ENCODE measurements around the gene LMO1.

LMO1 gene

DNA sequence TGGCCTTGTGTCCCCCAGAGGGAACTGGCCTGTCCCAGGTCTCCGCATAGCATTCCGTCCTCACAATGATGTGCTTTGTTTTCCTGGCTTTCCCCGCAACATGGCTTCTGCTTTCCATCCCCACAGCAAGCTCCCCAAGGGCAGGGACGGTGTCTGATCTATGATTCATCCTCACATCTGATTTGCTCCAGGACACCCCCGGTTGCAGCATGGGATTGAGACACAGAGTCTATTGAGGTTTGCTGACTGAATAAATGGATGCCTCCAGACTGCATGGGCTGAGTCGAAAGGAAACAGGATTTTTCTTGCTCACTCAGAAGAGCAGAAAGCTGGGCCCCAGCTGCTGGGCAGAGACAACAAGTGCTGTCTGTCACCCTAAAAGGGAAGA, 40.2 kb downstream of the LMO1 start:
- DNase-seq = peak; percentile 23 to 24
- Histone ChIP-seq H2BK12ac (ENCODE audit: low read length) (peak overlapping the region; percentile 72), H3K14ac (ENCODE audit: low read length) (peak overlapping the region; percentile 67), H3K79me1 (ENCODE audit: low read length) (peaks cover 45% of the 10 kb centered on the region), H3K79me2 (ENCODE audit: control insufficient read depth, insufficient read depth, low read length, poor library complexity) (peaks cover 4% of the 10 kb centered on the region), H4K91ac (ENCODE audit: low read depth, low read length) (peak overlapping the region; percentile 95), H4K12ac (ENCODE audit: low read depth, low read length) (no peak overlapping the region), H3K4me3 (ENCODE audit: low read depth, low read length) (no peak overlapping the region), H3K18ac (ENCODE audit: low read length) (peak overlapping the region; percentile 76), H3K9ac (ENCODE audit: low read length) (no peak overlapping the region), H3K27me3 (ENCODE audit: insufficient read depth, low read length) (no peaks in the 10 kb centered on the region), H3K4me2 (ENCODE audit: low read length) (no peak overlapping the region), H3K27ac (ENCODE audit: low read depth, low read length) (peak overlapping the region; percentile 74), H3K4ac (ENCODE audit: low read depth, low read length) (no peak overlapping the region), H2AK5ac (ENCODE audit: low read length) (peak overlapping the region; percentile 6), H3K9me3 (ENCODE audit: insufficient read depth, low read depth, low read length) (no peaks in the 10 kb centered on the region), H2AFZ (ENCODE audit: insufficient read depth, low read length, poor library complexity) (no peak overlapping the region), H2BK5ac (ENCODE audit: low read depth, low read length, poor library complexity) (peak overlapping the region; percentile 84), H3K4me1 (ENCODE audit: control insufficient read depth in 1 of 2, insufficient read depth in 2 of 2, low read length in 2 of 2) (peaks cover 46 to 57% of the 10 kb centered on the region in 2 experiments), H4K8ac (ENCODE audit: low read depth, low read length) (peak overlapping the region; percentile 56), H2BK120ac (ENCODE audit: insufficient read depth, low read length, poor library complexity) (peak overlapping the region; percentile 73), H3K23ac (ENCODE audit: low read length) (no peak overlapping the region), H3K36me3 (ENCODE audit: control insufficient read depth in 1 of 2, insufficient read depth in 2 of 2, low read length in 2 of 2) (peaks cover 0 to 2% of the 10 kb centered on the region in 2 experiments)
- WGBS (ENCODE audit: extremely low coverage, insufficient coverage, insufficient read length) = no CpG with 5 or more reads among the region's 6 CpGs

DNA sequence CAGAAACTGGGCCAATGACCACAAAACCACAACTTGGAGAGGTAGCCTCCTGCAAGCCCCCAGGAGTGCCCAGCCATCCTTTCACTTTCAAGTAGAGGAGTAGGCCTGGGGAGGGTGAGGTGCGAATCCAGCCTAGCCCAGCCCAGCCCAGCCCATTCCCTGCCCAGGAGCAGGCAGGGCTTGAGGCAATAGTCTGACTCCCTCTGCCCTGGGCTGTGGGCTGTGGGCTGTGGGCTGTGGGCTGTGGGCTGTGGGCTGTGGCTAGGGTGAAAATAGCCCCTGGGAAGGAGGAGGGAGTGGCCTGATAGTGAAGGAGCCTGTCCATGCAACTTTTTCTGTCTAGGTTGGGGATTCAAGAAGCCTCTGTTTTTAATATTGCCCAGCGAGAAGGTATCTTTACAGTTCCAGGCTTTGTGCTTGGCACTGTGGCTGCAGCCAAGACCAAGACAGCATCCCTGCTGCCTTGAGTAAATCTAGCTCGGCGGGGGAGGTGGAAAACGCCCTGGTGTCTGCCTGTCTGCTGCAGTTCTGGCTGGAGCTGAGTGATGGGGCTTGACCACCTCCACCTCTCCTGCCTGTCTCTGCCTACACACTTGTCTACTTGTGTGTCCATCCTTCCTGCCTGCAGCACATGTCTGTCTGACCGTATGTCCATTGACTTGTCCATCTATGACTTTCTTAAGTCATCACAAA, 40.7 kb downstream of the LMO1 start:
- peaks cover 45% of the 10 kb centered on the region for H3K79me1 ChIP-seq (ENCODE audit: low read length)
- no peaks in the 10 kb centered on the region for H3K9me3 ChIP-seq (ENCODE audit: insufficient read depth, low read depth, low read length)
- DNase-seq = peak; percentile 42 to 56
- no peak overlapping the region for H2AFZ ChIP-seq (ENCODE audit: insufficient read depth, low read length, poor library complexity)
- H3K27ac ChIP-seq (ENCODE audit: low read depth, low read length) = peak overlapping the region; percentile 46
- H2BK120ac ChIP-seq (ENCODE audit: insufficient read depth, low read length, poor library complexity) = peak overlapping the region; percentile 33
- WGBS (ENCODE audit: extremely low coverage, insufficient coverage, insufficient read length) = no CpG with 5 or more reads among the region's 6 CpGs
- H3K18ac ChIP-seq (ENCODE audit: low read length) = no peak overlapping the region
- no peak overlapping the region for H3K4me2 ChIP-seq (ENCODE audit: low read length)
- H4K8ac ChIP-seq (ENCODE audit: low read depth, low read length) = peak overlapping the region; percentile 4
- peak overlapping the region; percentile 58 for H4K91ac ChIP-seq (ENCODE audit: low read depth, low read length)
- no peak overlapping the region for H3K9ac ChIP-seq (ENCODE audit: low read length)
- H2AK5ac ChIP-seq (ENCODE audit: low read length) = no peak overlapping the region
- no peak overlapping the region for H4K12ac ChIP-seq (ENCODE audit: low read depth, low read length)
- H3K14ac ChIP-seq (ENCODE audit: low read length) = peak overlapping the region; percentile 47
- peaks cover 0 to 2% of the 10 kb centered on the region in 2 experiments for H3K36me3 ChIP-seq (ENCODE audit: control insufficient read depth in 1 of 2, insufficient read depth in 2 of 2, low read length in 2 of 2)
- H3K23ac ChIP-seq (ENCODE audit: low read length) = no peak overlapping the region
- H3K4me1 ChIP-seq (ENCODE audit: control insufficient read depth in 1 of 2, insufficient read depth in 2 of 2, low read length in 2 of 2) = peaks cover 50 to 61% of the 10 kb centered on the region in 2 experiments
- H3K4ac ChIP-seq (ENCODE audit: low read depth, low read length) = no peak overlapping the region
- no peaks in the 10 kb centered on the region for H3K27me3 ChIP-seq (ENCODE audit: insufficient read depth, low read length)
- peaks cover 4% of the 10 kb centered on the region for H3K79me2 ChIP-seq (ENCODE audit: control insufficient read depth, insufficient read depth, low read length, poor library complexity)
- peak overlapping the region; percentile 18 for H2BK5ac ChIP-seq (ENCODE audit: low read depth, low read length, poor library complexity)
- H2BK12ac ChIP-seq (ENCODE audit: low read length) = no peak overlapping the region
- H3K4me3 ChIP-seq (ENCODE audit: low read depth, low read length) = no peak overlapping the region

DNA sequence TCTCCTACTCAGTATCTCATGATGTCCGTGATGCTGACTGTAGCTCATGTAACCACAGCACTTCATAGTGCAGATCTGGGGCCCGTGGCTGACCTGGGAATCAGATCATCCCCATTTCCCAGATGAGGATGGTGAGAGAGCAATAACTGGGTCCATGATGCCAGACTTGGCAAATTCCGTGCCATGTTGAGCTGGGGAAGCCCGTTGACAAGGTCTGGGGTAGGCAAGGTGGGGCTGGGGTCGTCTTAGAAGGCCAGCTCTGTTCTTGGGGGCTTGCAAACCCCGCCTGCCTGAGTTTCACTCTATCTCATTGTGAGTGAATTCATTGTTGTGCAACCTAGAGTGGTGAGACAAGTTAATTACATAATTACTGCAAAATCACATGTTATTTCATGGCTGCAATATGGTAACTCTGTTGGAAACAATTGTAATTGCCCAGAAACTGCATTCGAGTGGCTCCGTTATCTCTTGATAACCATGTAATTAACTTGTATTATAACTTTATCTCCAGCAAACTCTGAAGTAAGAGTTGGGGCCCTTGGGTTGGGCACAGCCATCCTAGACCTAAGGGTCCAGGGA, 41.7 kb downstream of the LMO1 start:
- peak overlapping the region; percentile 16 for H3K14ac ChIP-seq (ENCODE audit: low read length)
- H4K91ac ChIP-seq (ENCODE audit: low read depth, low read length) = peak overlapping the region; percentile 75
- peak overlapping the region; percentile 51 for H2AK5ac ChIP-seq (ENCODE audit: low read length)
- H3K18ac ChIP-seq (ENCODE audit: low read length) = no peak overlapping the region
- H3K4me2 ChIP-seq (ENCODE audit: low read length) = no peak overlapping the region
- peaks cover 48% of the 10 kb centered on the region for H3K79me1 ChIP-seq (ENCODE audit: low read length)
- no peak overlapping the region for H3K27ac ChIP-seq (ENCODE audit: low read depth, low read length)
- H3K4me1 ChIP-seq (ENCODE audit: control insufficient read depth in 1 of 2, insufficient read depth in 2 of 2, low read length in 2 of 2) = peaks cover 56 to 65% of the 10 kb centered on the region in 2 experiments
- no peaks in the 10 kb centered on the region for H3K9me3 ChIP-seq (ENCODE audit: insufficient read depth, low read depth, low read length)
- no peak for DNase-seq
- H2BK120ac ChIP-seq (ENCODE audit: insufficient read depth, low read length, poor library complexity) = peak overlapping the region; percentile 21
- H3K4me3 ChIP-seq (ENCODE audit: low read depth, low read length) = no peak overlapping the region
- H3K27me3 ChIP-seq (ENCODE audit: insufficient read depth, low read length) = no peaks in the 10 kb centered on the region
- H3K4ac ChIP-seq (ENCODE audit: low read depth, low read length) = no peak overlapping the region
- no peak overlapping the region for H3K23ac ChIP-seq (ENCODE audit: low read length)
- H2AFZ ChIP-seq (ENCODE audit: insufficient read depth, low read length, poor library complexity) = no peak overlapping the region
- H3K9ac ChIP-seq (ENCODE audit: low read length) = no peak overlapping the region
- H3K36me3 ChIP-seq (ENCODE audit: control insufficient read depth in 1 of 2, insufficient read depth in 2 of 2, low read length in 2 of 2) = peaks cover 0 to 2% of the 10 kb centered on the region in 2 experiments
- H2BK12ac ChIP-seq (ENCODE audit: low read length) = peak overlapping the region; percentile 58
- H2BK5ac ChIP-seq (ENCODE audit: low read depth, low read length, poor library complexity) = peak overlapping the region; percentile 5
- H3K79me2 ChIP-seq (ENCODE audit: control insufficient read depth, insufficient read depth, low read length, poor library complexity) = peaks cover 4% of the 10 kb centered on the region
- peak overlapping the region; percentile 2 for H4K8ac ChIP-seq (ENCODE audit: low read depth, low read length)
- WGBS (ENCODE audit: extremely low coverage, insufficient coverage, insufficient read length) = no CpG with 5 or more reads among the region's 8 CpGs
- no peak overlapping the region for H4K12ac ChIP-seq (ENCODE audit: low read depth, low read length)

- Histone ChIP-seq H3K18ac (ENCODE audit: low read length) (peak overlapping the region; percentile 41), H3K4me3 (ENCODE audit: low read depth, low read length) (no peak overlapping the region), H3K4ac (ENCODE audit: low read depth, low read length) (peak overlapping the region; percentile 1), H4K8ac (ENCODE audit: low read depth, low read length) (peak overlapping the region; percentile 36), H3K23ac (ENCODE audit: low read length) (no peak overlapping the region), H2BK12ac (ENCODE audit: low read length) (peak overlapping the region; percentile 58), H2AFZ (ENCODE audit: insufficient read depth, low read length, poor library complexity) (no peak overlapping the region), H3K4me2 (ENCODE audit: low read length) (no peak overlapping the region), H3K14ac (ENCODE audit: low read length) (peak overlapping the region; percentile 59), H4K12ac (ENCODE audit: low read depth, low read length) (no peak overlapping the region), H3K4me1 (ENCODE audit: control insufficient read depth in 1 of 2, insufficient read depth in 2 of 2, low read length in 2 of 2) (peaks cover 56 to 61% of the 10 kb centered on the region in 2 experiments), H3K9ac (ENCODE audit: low read length) (no peak overlapping the region), H2BK120ac (ENCODE audit: insufficient read depth, low read length, poor library complexity) (peak overlapping the region; percentile 65), H3K9me3 (ENCODE audit: insufficient read depth, low read depth, low read length) (no peaks in the 10 kb centered on the region), H3K36me3 (ENCODE audit: control insufficient read depth in 1 of 2, insufficient read depth in 2 of 2, low read length in 2 of 2) (peaks cover 0 to 2% of the 10 kb centered on the region in 2 experiments), H2BK5ac (ENCODE audit: low read depth, low read length, poor library complexity) (peak overlapping the region; percentile 53), H3K27me3 (ENCODE audit: insufficient read depth, low read length) (no peaks in the 10 kb centered on the region), H4K91ac (ENCODE audit: low read depth, low read length) (peak overlapping the region; percentile 75), H3K27ac (ENCODE audit: low read depth, low read length) (peak overlapping the region; percentile 25), H3K79me1 (ENCODE audit: low read length) (peaks cover 47% of the 10 kb centered on the region), H3K79me2 (ENCODE audit: control insufficient read depth, insufficient read depth, low read length, poor library complexity) (peaks cover 4% of the 10 kb centered on the region), H2AK5ac (ENCODE audit: low read length) (peak overlapping the region; percentile 46)
- no peak for DNase-seq
- no CpG with 5 or more reads among the region's 8 CpGs for WGBS (ENCODE audit: extremely low coverage, insufficient coverage, insufficient read length)
These were observed 42.5 kb downstream of the LMO1 start for GRCh38 chr11:8221046-8221723.

Measured in trophoblast cell (in vitro differentiated cells and primary cell).